Stomach (tissue), 4 donors: ENCODE results near the gene PSME3IP1.

Source experiments
- CTCF ChIP-seq, 7 experiments: fragments of 450-650 bp in 4 of 7; fragments of 200-600 bp in 3 of 7; sonication (generic) in 3 of 7; IDR thresholded peaks; one replicate each; pipeline ENCODE4 v1.5.1; 2016 to 2019; ENCODE audit warnings: antibody characterized with exemption in 7 of 7, control low read depth in 2 of 7, mild to moderate bottlenecking in 1 of 7
- EP300 ChIP-seq: sonication (generic); formaldehyde crosslinking; IDR thresholded peaks from one replicate; pipeline ENCODE4 v1.6.1; 2017; ENCODE audit warnings: antibody characterized with exemption
- POLR2A ChIP-seq, 4 donors: fragments of 450-650 bp; IDR thresholded peaks; one replicate each; pipeline ENCODE4 v1.6.1; 2016; ENCODE audit warnings: antibody characterized with exemption in 4 of 4, control low read depth in 2 of 4, mild to moderate bottlenecking in 1 of 4, moderate library complexity in 1 of 4

GRCh38 chr16:57153841-57154240 is 32.0 kb downstream of the PSME3IP1 start:
- TF ChIP-seq POLR2A (IDR thresholded peaks at IDR 0.05): no peak
- TF ChIP-seq CTCF (IDR thresholded peaks at IDR 0.05): no peak
- no peak for TF ChIP-seq EP300
